ENCODE measurements around the gene PFKP.

- TF ChIP-seq, protein P1, sequence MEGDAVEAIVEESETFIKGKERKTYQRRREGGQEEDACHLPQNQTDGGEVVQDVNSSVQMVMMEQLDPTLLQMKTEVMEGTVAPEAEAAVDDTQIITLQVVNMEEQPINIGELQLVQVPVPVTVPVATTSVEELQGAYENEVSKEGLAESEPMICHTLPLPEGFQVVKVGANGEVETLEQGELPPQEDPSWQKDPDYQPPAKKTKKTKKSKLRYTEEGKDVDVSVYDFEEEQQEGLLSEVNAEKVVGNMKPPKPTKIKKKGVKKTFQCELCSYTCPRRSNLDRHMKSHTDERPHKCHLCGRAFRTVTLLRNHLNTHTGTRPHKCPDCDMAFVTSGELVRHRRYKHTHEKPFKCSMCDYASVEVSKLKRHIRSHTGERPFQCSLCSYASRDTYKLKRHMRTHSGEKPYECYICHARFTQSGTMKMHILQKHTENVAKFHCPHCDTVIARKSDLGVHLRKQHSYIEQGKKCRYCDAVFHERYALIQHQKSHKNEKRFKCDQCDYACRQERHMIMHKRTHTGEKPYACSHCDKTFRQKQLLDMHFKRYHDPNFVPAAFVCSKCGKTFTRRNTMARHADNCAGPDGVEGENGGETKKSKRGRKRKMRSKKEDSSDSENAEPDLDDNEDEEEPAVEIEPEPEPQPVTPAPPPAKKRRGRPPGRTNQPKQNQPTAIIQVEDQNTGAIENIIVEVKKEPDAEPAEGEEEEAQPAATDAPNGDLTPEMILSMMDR (IDR thresholded peaks at IDR 0.05; ENCODE audit: borderline replicate concordance, extremely low read depth, low read length, poor library complexity, severe bottlenecking) = no peak
- no peak for TF ChIP-seq EZH2 (IDR thresholded peaks at IDR 0.05; ENCODE audit: borderline replicate concordance, low read depth, low read length, severe bottlenecking)
Observed at GRCh38 chr10:3167611-3168330, 100.4 kb downstream of the PFKP start.
